Stromal cell of bone marrow (primary cell): ENCODE data around the gene CERS2.
A peak's percentile ranks its signal among the peaks of the same experiment; 100 is the strongest.
"Not testable (repeated sequence)": the region's sequence is repeated elsewhere in the genome, so short reads cannot be mapped to it uniquely, and the experiment has no call there.

ENCODE experiments used
- DNase-seq: peaks from one replicate; pipeline ENCODE4 v3.0.0-alpha.2; 2012; ENCODE audit warnings: low read depth

The CERS2 gene

GRCh38 chr1:150969626-150970025 is 5.0 kb downstream of the CERS2 start:
- DNase-seq = no peak

DNA sequence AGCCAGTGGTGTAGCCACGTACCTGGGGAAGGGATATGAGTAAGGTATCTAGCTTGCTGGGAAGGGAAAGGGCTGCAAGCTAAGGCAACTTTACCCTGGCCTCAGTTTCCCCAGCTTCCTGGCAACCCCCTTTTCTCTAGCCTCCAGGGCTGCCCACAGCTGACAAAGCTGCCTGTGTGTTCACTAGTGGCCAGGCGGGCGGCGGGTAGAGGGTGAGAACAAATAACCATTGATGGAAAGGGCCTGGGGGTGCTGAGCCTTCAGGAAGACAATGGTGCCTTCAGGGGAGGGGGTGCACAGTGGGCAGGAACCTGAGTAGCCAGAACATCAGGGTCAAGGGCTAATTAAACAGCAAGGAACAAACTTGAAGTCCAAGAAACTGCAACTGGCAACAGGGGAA is 6.1 kb downstream of the CERS2 start:
- no peak for DNase-seq

GRCh38 chr1:150967936-150968335 is 6.7 kb downstream of the CERS2 start:
- no peak for DNase-seq

- no peak for DNase-seq
Measured at GRCh38 chr1:150966011-150966410, 8.6 kb downstream of the CERS2 start.

DNA sequence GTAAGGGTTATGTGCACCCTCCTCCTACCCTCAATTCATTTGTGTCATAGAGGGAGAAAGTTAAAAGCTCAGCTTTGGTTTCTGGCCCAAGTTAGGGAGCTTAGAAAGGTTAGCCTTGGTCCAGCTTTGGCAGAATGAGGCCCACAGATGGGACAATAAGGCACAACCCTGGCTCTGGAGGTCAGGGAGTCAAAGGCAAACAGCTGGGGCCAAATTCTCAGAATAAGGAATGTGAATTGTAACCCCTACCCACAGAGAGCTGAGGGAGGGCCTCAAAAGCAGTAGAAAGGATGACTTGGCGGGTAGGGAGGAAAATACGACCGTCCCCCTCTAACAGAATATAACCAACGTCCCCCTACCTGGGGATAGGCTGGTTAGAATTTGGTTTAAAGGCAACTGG is 9.0 kb downstream of the CERS2 start:
- no peak for DNase-seq

DNA sequence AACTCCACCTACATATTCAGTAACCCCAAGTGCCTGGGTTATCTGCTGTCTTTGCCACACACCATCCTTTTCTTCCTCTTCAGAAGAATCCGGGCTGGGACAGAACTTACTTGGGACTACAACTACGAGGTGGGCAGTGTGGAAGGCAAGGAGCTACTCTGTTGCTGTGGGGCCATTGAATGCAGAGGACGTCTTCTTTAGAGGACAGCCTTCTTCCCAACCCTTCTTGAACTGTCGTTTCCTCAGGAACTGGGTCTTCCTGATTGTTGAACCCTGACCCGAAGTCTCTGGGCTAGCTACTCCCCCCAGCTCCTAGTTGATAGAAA is 10.5 kb downstream of the CERS2 start:
- no peak for DNase-seq

GRCh38 chr1:150963321-150964163 is 11.1 kb downstream of the CERS2 start:
- DNase-seq = no peak

- DNase-seq = no peak
Measured at GRCh38 chr1:150961756-150962155, 12.9 kb downstream of the CERS2 start.

- no peak for DNase-seq
Measured at GRCh38 chr1:150960646-150961045, 14.0 kb downstream of the CERS2 start.

- DNase-seq = no peak
Measured at GRCh38 chr1:150957666-150958065, 17.0 kb downstream of the CERS2 start.

DNA sequence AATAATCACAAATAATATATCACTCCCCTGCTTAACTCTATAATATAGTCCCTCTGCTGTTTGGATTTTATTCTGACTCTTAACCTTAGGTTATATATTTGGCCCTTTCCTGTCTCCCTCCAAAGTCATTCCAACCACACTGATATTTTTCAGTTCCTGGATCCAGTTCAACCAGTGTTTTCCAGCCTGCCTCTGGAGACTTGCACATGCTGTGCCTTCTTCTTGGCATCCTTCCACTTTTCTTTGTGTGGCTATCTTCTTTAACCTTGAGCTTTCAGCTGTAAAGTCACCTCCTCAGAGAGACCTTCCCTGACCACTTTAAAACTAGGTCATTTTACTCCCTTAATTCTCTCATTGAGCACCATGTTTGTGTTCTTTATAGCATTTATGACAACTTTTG is 19.4 kb downstream of the CERS2 start:
- DNase-seq = no peak

GRCh38 chr1:150954708-150955107 is 19.9 kb downstream of the CERS2 start:
- DNase-seq = no peak

DNA sequence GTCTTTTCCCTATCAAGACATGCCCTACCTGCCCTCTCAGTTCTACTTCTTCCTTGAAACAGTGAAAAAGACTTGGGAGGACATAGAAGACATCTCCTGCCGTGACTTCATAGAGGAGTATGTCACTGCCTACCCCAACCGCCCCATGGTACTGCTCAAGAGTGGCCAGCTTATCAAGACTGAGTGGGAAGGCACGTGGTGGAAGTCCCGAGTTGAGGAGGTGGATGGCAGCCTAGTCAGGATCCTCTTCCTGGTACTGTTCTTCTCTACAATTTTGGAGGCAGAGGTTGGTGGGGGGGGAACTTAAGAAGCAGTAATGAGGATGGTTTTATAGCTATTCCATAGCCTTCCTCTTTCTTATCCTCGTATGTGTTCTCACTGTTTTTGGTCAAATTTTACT is 29.8 kb downstream of the CERS2 start:
- no peak for DNase-seq

DNA sequence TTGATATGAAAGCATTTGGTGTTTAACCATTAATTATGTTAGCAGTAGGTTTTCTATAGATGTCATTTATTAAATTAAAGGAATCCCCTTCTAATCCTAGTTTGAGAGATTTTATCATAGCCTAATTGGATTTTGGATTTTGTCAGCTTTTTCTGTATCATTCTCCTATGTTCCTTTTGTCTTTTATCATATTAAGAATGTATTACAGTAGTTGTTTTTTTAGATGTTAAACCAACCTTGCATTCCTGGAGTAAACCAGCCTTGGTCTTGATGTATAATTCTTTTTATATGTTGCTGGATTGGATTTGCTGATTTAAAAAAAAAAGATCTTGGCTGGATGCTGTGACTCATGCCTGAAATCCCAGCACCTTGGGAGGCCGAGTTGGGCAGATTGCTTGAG is 42.9 kb downstream of the CERS2 start:
- DNase-seq = no peak

DNA sequence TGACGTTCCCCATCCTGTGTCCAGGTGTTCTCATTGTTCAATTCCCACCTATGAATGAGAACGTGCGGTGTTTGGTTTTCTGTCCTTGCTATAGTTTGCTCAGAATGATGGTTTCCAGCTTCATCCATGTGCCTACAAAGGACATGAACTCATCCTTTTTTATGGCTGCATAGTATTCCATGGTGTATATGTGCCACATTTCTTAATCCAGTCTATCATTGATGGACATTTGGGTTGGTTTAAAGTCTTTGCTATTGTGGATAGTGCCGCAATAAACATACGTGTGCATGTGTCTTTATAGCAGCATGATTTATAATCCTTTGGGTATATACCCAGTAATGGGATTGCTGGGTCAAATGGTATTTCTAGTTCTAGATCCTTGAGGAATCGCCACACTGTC is 45.9 kb downstream of the CERS2 start:
- not testable (repeated sequence) for DNase-seq

DNA sequence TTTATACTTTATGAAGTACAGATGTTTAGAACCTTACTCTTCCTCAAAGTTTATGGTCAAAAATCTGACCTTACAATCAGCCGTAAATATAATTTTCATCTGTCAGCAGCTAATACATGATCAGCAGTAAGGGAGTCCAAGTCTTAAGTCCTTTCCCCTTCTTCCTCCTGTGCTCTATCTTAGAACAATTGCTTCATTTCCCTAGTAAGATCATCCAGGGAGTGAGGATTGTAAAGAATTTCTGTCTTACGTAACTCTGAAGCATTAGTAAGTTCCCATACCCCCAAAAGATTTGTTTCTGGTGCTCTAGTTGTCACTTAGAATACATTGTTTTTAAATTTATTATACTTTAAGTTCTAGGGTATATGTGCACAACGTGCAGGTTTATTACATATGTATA is 46.3 kb downstream of the CERS2 start:
- DNase-seq = no peak

- no peak for DNase-seq
Measured at GRCh38 chr1:150927624-150928023, 47.0 kb downstream of the CERS2 start.

- peak; percentile 94 for DNase-seq
Measured at GRCh38 chr1:150926097-150926741, 48.4 kb downstream of the CERS2 start, which contains the start of gene SETDB1. TSS of gene SETDB1 (plus strand) at chr1:150926363. CDS start at chr1:150927715, 1,352 bp downstream.

- DNase-seq = no peak
Measured at GRCh38 chr1:150925080-150925479, 49.6 kb downstream of the CERS2 start.

DNA sequence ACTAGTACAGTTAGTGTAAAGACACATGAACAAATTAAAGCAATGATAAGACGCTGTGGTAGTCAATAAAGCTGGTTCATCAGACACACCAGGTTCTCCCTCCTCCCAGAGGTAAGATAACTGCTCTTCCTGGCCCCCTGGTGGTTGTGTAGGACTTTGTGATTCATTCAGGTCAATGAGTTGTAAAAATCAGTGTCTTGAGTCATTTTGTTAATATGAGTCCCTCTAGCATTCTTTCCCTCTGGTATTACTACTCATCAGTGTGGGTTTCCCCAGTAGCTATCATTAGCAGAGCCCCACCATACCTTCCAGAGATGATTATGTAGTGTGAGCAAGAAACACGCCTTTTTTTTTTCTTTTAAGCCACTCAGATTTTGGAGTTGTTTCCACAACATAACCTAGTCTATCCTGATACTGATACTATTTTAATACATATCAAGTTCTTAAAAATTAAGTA is 52.1 kb downstream of the CERS2 start:
- DNase-seq = peak; percentile 84

GRCh38 chr1:150917387-150917786 is 57.2 kb downstream of the CERS2 start:
- DNase-seq = no peak
